Hematopoietic multipotent progenitor cell treated with erythropoietin and hydrocortisone succinate and interleukin-3 and kit ligand, for 6 days (in vitro differentiated cells): ENCODE measurements around the gene LRRC43.

Experiments used
- DNase-seq: peaks from one replicate; pipeline ENCODE4 v3.0.0-alpha.2; 2015

Gene LRRC43

GRCh38 chr12:122182887-122183587 is at the start of gene LRRC43:
Gene LRRC43 (plus strand): TSS chr12:122183123. CDS start chr12:122183145, 22 bp downstream.
- DNase-seq: peak; percentile 25

- DNase-seq: no peak
Observed at GRCh38 chr12:122133192-122133950, 49.6 kb upstream of the LRRC43 start.

- DNase-seq: no peak
Observed at GRCh38 chr12:122135437-122136031, 47.4 kb upstream of the LRRC43 start.

GRCh38 chr12:122137229-122137628 is 45.7 kb upstream of the LRRC43 start:
- peak; percentile 25 for DNase-seq

GRCh38 chr12:122137681-122138080 is 45.2 kb upstream of the LRRC43 start:
- no peak for DNase-seq

- no peak for DNase-seq
Observed at GRCh38 chr12:122138181-122138580, 44.7 kb upstream of the LRRC43 start.

- DNase-seq: no peak
Observed at GRCh38 chr12:122138616-122139015, 44.3 kb upstream of the LRRC43 start.

- no peak for DNase-seq
Observed at GRCh38 chr12:122139266-122139665, 43.7 kb upstream of the LRRC43 start.

GRCh38 chr12:122139941-122140340 is 43.0 kb upstream of the LRRC43 start:
- no peak for DNase-seq

GRCh38 chr12:122140467-122141257 is 42.3 kb upstream of the LRRC43 start:
- no peak for DNase-seq

- no peak for DNase-seq
Observed at GRCh38 chr12:122141911-122142725, 40.8 kb upstream of the LRRC43 start.

GRCh38 chr12:122142857-122143256 is 40.1 kb upstream of the LRRC43 start:
- DNase-seq: no peak

- DNase-seq: no peak
Observed at GRCh38 chr12:122144885-122145284, 38.0 kb upstream of the LRRC43 start.

- DNase-seq: no peak
Observed at GRCh38 chr12:122145505-122146330, 37.2 kb upstream of the LRRC43 start.

GRCh38 chr12:122147514-122148290 is 35.2 kb upstream of the LRRC43 start:
- DNase-seq: no peak

GRCh38 chr12:122148657-122149056 is 34.3 kb upstream of the LRRC43 start:
- no peak for DNase-seq

GRCh38 chr12:122150127-122150681 is 32.7 kb upstream of the LRRC43 start:
- no peak for DNase-seq

- DNase-seq: no peak
Observed at GRCh38 chr12:122152754-122153153, 30.2 kb upstream of the LRRC43 start.

- DNase-seq: peak; percentile 91
Observed at GRCh38 chr12:122155705-122156104, 27.2 kb upstream of the LRRC43 start.

- no peak for DNase-seq
Observed at GRCh38 chr12:122158700-122159285, 24.1 kb upstream of the LRRC43 start.
